HG03439 (cell line): Measurements from ENCODE around the gene CACNA1G.

ENCODE experiments used
- ATAC-seq: cut with Tn5 transposase; IDR thresholded peaks from one replicate; pipeline ENCODE4 v1.9.1; 2021; ENCODE audit warnings: mild to moderate bottlenecking, moderate library complexity; ENCODE audit not compliant: unreplicated experiment

CACNA1G gene

GRCh38 chr17:50608700-50609379 lies 48.3 kb downstream of the CACNA1G start:
- ATAC-seq, result no peak

GRCh38 chr17:50609380-50610074 lies 49.0 kb downstream of the CACNA1G start:
- no peak for ATAC-seq

- no peak for ATAC-seq
Measured at GRCh38 chr17:50611634-50612033, 51.1 kb downstream of the CACNA1G start.

- ATAC-seq, result no peak
Measured at GRCh38 chr17:50612281-50612680, 51.8 kb downstream of the CACNA1G start.

GRCh38 chr17:50613007-50613992 lies 52.8 kb downstream of the CACNA1G start:
- no peak for ATAC-seq

GRCh38 chr17:50614471-50615051 lies 54.0 kb downstream of the CACNA1G start:
- no peak for ATAC-seq

- ATAC-seq, result no peak
Measured at GRCh38 chr17:50615828-50616227, 55.3 kb downstream of the CACNA1G start.

- ATAC-seq, result no peak
Measured at GRCh38 chr17:50618300-50618699, 57.8 kb downstream of the CACNA1G start.

- ATAC-seq, result no peak
Measured at GRCh38 chr17:50618941-50619340, 58.4 kb downstream of the CACNA1G start.

GRCh38 chr17:50619489-50619888 lies 59.0 kb downstream of the CACNA1G start:
- ATAC-seq, result no peak

GRCh38 chr17:50620237-50620636 lies 59.7 kb downstream of the CACNA1G start:
- ATAC-seq, result no peak

- no peak for ATAC-seq
Measured at GRCh38 chr17:50620858-50621257, 60.3 kb downstream of the CACNA1G start.

- ATAC-seq, result no peak
Measured at GRCh38 chr17:50621574-50622031, 61.1 kb downstream of the CACNA1G start.

- no peak for ATAC-seq
Measured at GRCh38 chr17:50624321-50624934, 63.9 kb downstream of the CACNA1G start.

GRCh38 chr17:50625032-50625871 lies 64.7 kb downstream of the CACNA1G start:
- no peak for ATAC-seq

- no peak for ATAC-seq
Measured at GRCh38 chr17:50626037-50626574, 65.6 kb downstream of the CACNA1G start.

GRCh38 chr17:50627036-50627781 lies 66.7 kb downstream of the CACNA1G start:
- ATAC-seq, result no peak

- ATAC-seq, result no peak
Measured at GRCh38 chr17:50627782-50628601, 67.5 kb downstream of the CACNA1G start.
